Hypothalamus (tissue), 51 donors: ENCODE results near the gene C3orf20.

Source experiments
- DNase-seq, 51 donors: peaks; one replicate each; lab custom pipeline; 2025; lab: John Stamatoyannopoulos, UW

The C3orf20 gene

DNA sequence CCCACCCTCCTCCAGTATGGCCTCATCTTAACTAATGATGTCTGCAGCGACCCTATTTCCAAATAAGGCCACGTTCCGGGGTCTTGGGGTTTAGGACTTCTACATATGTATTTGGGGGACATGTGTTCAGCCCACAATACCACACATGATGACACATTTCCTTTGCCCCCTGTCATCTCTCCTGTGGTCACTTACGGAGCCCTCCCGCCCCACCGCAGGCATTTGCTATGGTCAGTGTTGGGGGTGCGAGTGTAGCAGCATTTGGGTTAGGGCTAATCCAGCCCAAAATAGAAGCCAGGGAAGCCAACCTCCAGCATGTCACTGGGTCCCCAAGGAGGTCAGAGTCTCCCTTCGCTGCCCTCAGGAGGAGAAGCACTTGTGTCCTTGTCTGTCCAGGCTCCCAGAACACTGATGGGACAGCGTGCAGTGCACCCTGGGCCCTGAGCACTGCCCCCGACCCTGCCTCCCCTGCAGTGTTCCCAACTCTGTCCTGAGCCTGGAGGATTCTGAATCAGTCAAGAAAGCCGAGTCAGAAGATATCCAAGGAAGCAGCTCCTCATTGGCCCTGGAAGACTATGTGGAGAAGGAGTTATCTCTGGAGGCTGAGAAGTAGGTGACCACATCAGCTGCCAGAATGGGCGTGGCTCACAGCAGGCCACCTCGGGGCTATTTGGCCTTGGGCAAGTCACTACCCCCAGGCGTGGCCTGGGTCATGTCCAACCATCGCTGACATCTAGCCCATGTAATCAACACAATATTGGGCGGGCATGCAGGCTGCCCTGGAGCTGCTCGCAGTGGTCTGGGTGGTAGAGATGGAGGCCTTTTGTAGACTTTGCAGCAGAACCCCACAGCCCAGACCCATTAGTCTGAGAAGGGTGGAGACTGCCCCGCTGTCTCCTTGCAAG, 96.9 kb downstream of the C3orf20 start:
- no peak for DNase-seq

DNA sequence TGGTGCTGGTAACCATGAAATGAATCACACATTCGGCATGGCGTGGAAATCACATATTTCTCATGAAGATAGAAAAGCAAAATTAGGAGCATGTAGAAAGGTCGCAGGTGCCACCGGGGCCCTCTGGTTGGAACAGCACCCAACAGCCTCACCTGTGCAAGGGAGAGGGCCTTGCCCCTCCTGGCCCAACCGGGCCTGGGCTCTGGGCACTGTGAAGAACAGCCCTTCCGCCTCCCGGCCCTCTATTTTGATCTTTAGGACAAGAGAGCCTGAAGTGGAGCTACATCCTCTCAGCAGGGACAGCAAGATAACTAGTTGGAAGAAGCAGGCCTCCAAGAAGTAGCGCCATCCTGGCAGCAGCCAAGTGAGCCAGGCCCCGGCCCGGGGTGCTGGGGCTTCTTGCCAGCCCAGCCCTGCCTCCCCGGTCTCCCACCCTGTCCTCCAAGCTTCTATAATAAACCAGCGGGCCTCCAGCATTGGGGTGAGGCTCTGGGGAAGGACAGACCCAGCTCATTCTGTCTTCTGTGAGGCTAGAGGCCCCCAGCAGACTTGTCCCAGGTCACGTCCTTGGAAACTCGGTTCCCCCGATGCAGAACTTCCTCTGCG, 97.7 kb downstream of the C3orf20 start:
- no peak for DNase-seq

DNA sequence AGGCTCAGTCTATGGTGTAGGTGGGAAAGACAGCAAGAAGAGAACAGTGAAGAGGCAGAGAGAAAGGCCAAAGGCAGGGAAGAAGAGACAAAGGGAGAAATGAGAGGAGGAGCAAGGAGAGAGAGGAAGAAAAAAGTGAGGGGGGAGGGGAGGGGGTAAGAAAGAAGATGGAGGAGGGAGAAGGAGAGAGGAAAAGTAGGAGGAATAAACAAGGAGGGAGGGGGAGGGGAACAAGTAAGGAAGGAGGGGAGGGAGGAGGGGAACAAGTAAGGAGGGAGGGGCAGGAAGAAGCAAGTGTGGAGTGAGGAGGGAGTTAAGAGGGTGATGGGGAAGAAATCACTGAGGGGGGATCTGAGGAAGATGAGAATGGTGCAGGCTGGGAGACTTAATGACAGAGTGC, 98.3 kb downstream of the C3orf20 start:
- no peak for DNase-seq

DNA sequence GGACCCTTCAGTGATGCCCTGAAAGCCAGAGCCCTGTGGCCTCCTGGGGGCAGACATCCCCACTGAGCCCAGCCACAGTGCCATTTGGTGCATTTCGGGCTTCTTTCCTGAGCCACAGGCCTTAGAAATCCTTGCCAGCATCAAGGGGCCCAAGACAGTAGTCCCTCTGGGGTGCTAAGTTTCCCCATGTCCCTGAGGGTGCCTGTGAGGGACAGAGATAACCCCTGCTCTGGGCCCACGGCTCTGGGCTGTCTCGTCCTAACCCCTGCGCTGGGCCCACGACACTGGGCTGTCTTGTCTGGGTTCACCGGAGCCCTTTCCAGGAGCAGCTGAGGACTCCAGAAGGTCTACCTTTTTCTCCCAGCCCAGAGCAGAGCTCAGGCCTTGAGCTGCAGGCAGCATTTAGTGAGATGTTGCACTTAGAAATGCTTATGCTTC, 98.8 kb downstream of the C3orf20 start:
- no peak for DNase-seq

DNA sequence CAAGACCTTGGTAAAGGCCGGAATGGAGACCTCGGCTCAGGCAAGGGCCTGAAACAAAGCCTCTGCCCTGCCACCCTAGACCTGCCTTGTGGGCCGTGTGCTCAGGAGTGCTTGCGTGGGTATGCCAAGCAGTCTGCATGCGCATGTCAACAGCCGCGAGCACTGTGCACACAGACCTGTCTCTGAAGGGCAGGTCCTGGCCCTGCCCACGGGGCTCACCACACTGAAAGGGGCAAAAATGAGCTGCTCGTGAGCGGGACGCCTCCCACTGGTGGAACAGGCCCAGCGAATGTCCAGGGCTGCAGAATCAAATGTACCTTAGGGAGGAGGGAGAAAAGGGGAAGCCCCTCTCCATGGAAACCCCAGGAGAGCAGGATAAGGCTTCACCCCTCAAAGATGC, 99.5 kb downstream of the C3orf20 start:
- DNase-seq, result no peak

DNA sequence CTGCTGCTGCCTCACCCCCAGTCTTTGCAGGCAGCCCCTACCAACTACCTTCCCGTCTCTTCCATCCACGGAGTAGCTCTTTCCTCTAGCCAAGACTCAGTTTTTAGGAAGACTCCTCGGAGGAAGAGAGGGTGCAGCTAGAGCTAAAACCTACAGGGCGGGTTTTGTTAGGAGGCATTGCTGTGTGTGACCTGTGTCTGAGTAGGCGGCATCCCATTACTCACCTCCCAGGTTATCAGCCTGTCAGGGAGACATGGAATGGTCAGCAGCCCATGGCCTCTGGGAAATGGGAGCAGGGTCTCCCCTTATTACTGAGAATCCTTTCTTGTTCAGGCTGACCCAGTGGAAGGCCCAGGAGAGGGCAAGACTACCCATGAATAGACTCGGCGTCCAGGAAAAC, 100.1 kb downstream of the C3orf20 start:
- no peak for DNase-seq

DNA sequence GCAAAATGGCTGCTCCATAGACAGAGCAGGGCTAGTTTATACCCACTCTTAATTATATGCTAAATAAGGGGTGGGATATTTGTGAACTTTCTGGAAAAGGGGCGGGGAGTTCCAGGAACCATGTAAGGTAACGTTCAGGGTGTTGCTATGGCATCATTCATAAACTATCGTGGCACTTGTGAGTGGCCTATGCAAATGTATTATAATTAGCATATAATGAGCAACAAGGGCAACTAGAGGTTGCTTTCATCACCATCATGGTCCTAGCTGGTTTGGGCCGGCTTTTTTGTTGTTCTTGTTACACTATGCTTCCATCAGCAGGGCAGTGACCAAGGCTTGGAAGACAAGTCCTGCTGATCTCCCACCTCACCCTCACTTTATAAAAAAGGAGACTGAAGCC, 100.6 kb downstream of the C3orf20 start:
- no peak for DNase-seq

DNA sequence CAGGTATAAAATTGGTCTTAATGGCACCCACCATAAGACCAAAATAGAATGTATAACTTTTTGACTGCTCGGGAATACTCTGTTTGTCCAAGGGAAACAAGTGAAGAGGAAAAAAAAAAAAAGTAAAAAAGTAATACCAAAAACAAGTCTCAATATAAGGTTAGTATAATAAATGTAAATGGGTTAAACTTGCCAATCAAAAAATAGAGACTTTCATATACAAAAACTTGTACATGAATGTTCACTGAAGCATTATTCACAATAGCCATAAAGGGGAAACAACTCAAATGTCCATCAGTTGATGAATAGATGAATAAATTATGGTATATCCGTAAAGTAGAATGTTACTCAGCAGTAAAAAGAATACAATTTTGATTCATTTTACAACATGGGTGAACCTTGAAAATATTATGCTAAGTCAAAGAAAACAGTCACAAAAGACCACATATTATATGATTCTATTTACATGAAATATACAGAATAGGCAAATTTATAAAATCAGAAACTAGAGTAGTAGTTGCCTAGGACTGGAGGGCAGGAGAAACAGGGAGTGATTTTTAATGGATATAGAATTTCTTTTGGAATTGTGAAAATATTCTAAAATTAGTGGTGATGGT, 104.2 kb downstream of the C3orf20 start:
- DNase-seq, result no peak

DNA sequence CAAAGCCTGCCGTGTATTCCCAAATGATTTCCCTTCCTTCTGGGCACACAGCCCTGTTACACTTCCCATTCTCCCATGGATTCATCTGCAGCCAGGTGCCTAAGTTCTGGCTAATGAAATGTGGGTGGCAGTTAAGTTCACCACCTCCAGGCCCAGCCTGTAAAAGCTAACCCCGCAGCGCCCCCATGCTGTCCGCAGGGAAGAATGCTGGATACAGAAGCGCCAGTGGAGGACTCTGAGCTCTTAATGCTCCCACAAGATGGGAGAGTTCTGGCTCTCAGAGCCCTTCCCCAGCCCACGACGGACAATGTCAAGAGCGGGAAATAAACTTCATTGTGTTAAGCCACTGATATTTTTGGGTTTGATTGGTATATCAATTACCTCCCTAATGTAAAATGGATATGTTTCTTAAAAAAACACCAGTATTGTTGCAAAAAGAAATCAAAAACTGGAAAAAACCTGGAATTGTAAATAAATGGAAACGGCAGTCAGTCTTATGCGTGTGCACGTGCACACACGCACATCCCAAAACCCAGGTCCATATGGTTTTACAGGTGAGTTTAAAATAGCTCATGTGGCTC, 106.1 kb downstream of the C3orf20 start:
- no peak for DNase-seq

DNA sequence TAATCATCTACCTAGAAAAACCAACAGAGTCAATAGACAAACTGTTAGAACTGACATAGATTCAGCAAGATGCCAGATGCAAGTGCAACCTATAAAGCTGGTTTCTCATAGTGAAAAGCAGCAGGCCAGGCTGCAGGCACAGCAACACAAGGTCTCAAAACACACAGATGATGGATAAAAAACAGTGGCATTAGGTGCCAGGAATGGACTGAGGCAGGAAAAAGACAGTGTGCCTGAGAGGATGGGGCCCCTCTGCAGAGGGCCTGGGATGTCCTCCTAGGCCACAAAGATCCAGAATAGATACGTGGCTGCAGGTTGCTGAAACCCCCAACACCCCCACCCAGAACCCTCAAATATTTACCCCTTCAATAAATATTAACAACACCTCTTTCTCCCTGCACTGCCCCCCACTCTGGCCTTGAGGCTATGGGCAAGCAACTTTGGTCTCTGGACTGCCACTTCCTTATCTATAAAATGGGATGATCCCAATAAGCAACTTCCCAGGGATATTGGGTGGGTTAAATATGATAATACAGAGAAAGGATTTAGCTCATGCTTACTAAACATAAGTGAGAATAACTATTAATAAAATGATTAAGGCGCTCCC, 108.6 kb downstream of the C3orf20 start:
- DNase-seq, result no peak

DNA sequence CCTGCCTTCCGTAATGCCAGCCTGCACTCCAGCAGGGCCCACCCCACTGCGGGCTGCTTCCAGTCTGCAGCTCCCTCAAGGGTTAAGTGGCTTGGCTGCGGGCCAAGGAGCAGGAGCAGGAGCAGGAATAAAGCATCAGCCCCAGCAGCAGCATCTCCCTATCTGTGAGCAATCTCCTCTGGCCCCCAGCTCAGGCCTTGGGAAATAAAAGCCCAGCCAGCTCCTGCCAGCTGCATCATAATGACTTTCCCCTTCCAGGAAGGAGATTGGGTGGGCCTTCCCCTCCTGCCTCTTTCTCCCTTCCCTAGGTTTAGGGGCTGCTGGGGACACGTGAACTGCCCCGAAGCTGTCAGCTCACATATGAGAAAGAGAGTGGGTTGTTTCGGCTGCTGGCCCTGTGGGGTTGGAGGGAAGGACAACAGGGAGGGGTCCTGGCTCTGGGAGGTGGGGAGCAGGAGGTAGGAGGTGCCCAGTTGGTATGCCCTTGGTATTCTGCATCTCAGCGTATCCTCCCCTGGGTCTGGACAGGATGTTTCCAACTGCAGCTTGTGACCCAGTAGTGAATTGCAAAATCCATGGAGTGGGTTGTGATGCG, 109.2 kb downstream of the C3orf20 start:
- no peak for DNase-seq

DNA sequence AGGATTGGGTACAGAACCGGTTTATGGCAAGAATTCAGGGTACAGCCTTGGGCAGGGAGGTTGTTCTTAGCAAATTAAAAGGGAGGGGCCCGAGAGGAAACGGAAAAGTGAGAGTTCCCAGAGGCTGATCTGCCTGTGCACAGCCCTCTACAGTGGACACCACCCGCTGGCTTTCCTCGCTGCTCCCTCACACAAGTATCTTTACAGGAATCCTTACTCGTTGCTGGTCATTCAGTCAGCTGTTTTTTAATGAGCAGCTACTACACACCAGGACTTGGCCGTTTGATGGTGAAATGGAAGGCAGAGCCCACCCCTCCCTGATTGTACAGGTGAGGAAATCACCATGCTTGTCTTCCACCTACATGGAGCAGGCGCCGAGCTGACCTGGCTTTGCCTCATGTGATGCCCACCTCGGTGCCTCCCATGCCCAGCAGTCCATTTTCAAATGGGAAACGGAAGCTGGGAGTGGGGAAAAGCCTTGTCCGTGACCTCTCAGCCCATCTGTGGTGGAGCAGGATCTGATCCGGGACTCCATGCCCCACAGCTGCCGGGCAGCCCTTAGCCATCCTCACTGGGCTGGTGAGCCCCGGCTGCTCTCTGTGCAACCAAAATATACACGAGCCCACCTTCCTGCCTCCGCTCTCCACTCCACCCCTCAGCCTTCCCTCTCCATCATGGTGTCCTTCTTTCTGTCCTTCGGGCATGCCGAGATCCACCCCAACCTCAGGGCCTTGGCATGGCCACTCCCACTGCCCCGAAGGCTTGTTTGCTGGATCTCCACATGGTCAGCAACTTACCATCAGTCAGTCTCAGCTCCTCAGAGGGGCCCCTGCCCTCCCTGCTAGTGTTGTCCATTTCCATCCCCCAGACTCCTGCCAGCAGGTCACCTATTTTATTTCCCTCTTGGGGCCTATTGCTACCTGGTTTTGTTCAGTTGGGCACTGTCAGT, 110.5 kb downstream of the C3orf20 start:
- no peak for DNase-seq

DNA sequence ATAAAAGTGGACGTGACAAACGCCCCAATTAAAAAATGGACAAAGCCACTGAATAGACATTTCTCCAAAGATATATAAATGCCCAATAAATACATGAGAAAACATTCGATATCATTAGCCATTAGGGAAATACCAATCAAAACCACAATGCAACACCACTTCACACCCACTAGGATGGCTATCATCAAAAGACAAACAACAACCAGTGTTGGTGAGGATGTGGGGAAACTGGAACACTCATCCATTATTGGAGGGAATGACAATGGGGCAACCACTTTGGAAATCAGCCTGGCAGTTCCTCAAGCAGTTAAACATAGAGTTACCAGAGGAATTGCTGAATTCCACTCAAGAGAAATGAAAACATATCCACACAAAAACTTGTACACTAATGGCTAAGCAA, 111.4 kb downstream of the C3orf20 start:
- no peak for DNase-seq

DNA sequence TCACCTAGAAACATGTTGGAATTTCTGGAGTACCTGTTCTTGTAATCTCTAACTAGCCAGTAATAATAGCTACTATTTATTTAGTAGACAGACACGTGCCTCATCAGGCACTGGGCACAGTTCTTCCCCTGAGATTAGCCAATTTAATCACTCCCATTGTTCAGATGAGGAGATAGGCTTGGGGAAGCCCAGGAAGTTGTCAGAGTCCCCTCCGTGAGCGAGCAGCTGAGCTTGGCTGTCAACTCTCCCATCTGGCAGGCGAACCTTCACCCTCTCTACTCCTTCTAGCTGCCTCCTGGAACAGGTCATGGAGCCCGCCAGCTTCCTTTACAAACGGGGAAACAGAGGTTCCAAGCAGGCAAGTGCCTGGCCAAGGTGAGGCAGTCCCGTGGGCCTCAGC, 112.7 kb downstream of the C3orf20 start:
- DNase-seq, result no peak

DNA sequence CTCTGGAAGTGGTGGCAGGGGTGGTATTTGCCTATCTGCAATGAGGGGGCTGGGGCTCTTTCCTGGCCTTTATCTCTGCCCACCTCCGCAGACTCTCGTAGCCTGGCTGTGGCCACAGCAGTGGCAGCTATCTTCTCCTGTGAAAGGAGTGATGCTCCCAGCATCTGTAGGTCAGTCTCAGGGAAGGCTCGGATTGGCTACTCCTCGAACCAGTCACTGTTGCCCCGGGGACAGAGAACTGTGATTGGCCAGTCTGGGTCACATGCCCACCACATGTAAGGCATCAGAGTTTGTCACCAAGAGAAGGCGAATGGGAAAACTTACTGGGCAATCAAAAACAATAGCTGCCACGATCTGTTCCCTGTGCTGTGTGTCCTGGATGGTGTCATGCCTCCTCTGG, 113.7 kb downstream of the C3orf20 start:
- no peak for DNase-seq

DNA sequence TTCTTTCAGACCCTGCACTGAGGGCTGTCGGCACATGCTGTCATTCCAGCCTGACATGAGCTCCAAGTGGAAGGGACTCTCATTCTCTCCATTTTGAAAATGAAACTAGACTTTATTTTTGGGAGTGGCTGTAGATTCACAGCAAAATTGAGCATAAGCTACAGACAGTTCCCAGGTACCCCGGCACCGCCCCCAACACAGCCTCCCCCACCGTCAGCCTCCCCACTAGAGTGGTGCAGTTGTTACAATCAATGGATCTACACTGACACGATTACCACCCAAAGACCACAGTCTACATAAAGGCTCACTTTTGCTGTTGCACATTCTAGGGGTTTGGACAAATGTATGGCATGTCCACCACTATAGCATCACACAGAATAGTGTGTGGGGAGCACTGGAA, 114.3 kb downstream of the C3orf20 start:
- DNase-seq, result no peak

DNA sequence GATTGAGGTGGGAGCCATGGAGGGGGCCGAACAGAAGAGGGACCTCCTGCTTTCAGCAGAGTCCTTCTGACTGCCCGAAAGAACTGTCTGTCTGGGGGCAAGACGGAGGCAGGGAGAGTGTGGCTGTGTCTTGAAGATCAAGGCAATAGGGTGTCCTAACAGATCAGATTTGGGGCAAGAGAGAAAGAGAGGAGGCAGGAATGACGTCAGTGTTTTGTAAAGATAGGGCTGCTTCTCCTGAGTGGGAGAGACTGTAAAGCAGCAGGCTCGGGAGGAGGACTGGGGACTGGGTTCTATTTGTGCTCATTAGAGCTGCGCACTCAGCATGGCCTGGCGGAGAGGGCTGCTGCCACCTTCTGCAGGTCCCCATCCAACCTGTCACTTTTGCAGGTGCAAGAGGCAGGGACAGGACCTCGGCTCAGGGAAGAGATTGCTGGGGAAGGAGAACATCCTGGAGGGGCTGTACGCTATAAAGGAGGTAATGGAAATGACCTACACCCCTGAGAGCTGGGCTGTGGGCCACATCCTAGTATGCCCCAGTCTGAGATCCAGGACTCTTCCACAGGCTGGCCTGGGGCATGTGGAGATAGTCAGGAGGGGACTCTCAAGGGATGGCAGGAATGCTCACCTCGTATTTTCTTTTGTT, 114.8 kb downstream of the C3orf20 start:
- no peak for DNase-seq

DNA sequence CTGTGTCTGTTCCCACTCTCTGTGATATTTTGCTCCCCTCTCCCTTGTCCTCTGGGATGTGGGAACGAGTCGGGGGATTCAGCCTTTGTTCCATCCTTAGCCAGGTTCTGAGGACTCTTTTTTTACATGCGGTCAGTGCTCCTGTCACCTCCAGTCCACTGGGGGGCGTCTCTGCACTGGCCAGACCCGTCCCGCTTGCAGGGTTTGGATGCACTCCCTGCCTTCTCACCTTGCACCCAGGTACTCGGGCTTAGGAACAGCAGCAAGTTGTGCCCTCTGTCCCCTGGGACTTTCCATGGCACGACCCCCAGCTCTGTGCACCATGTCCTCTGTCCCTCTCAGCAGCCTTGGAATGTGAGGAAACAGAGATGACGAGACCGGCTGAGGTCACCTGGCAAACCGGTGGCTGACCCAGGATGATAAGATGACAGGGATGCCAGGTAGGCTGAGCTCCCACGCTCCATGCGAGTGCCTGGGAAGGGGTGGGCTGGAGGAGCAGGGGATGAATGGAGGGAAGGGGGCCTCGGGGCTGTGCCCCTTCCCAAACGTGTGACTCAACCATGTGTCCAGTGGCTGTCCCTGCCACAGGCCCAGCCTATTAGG, 116.5 kb downstream of the C3orf20 start:
- DNase-seq, result peak in 4 of 51 donors; percentile 3 to 14 (median 6)
